Naive thymus-derived CD4-positive, alpha-beta T cell (primary cell): ENCODE results near the gene ZFP14. TPM values are rescaled to one million over a fixed set of nuclear protein-coding genes. Genes with fewer than 3 reads are reported as not detected.

ENCODE experiments used
- ATAC-seq: fragments of 150-1000 bp; cut with Tn5 transposase; 2 replicates; pipeline ENCODE4 v1.10.0; 2021; ENCODE audit warnings: mild to moderate bottlenecking, moderate library complexity
- CTCF ChIA-PET: fragments of 350-600 bp; sonication (Branson Sonifier 250); formaldehyde crosslinking; loops from one replicate; lab custom pipeline; 2021; ENCODE audit warnings: antibody characterized with exemption; lab: Charles Lee
- POLR2A ChIA-PET: fragments of 350-600 bp; sonication (Branson Sonifier 250); formaldehyde crosslinking; loops from one replicate; lab custom pipeline; 2021; ENCODE audit warnings: antibody characterized with exemption, inconsistent platforms; lab: Charles Lee
- DNase-seq, 9 donors: peaks; one replicate each; pipeline versions ENCODE4 v3.0.0 to v3.0.0-alpha.2; 2020 to 2022; ENCODE audit warnings: mixed read lengths in 1 of 9
- H3K27ac ChIP-seq: one replicate; pipeline ENCODE4 v1.7.0; 2013; ENCODE audit warnings: mild to moderate bottlenecking, low read depth, low read length, moderate library complexity
- H3K27me3 ChIP-seq, 2 donors: one replicate each; pipeline ENCODE4 v1.7.0; 2013; ENCODE audit warnings: low read length in 2 of 2, mild to moderate bottlenecking in 2 of 2, moderate library complexity in 2 of 2; ENCODE audit not compliant: control insufficient read depth in 2 of 2, insufficient read depth in 2 of 2
- H3K36me3 ChIP-seq, 3 experiments: 1 replicate in 2 of 3; 2 replicates in 1 of 3; pipeline ENCODE4 v1.7.0; 2013; ENCODE audit warnings: low read length in 3 of 3, mild to moderate bottlenecking in 3 of 3, moderate library complexity in 1 of 3; ENCODE audit not compliant: insufficient read depth in 3 of 3, control insufficient read depth in 2 of 3
- H3K4me1 ChIP-seq, 2 donors: one replicate each; pipeline ENCODE4 v1.7.0; 2013; ENCODE audit warnings: low read length in 2 of 2, mild to moderate bottlenecking in 2 of 2, moderate library complexity in 1 of 2; ENCODE audit not compliant: control insufficient read depth in 2 of 2, insufficient read depth in 2 of 2
- H3K4me3 ChIP-seq: 2 replicates; pipeline ENCODE4 v1.7.0; 2013; ENCODE audit warnings: mild to moderate bottlenecking, low read length
- H3K9me3 ChIP-seq, 3 experiments: 1 replicate in 2 of 3; 2 replicates in 1 of 3; pipeline ENCODE4 v1.7.0; 2013; ENCODE audit warnings: low read length in 3 of 3; ENCODE audit not compliant: control insufficient read depth in 2 of 3
- H3K27ac Mint-ChIP-seq, 9 donors: one replicate each; pipeline ENCODE4 v1.8.0; 2020 to 2022; ENCODE audit warnings: mixed read lengths in 9 of 9, mild to moderate bottlenecking in 8 of 9, moderate library complexity in 5 of 9, inconsistent platforms in 2 of 9
- H3K27me3 Mint-ChIP-seq, 5 donors: one replicate each; pipeline ENCODE4 v1.8.0; 2021 to 2022; ENCODE audit warnings: mixed read lengths in 5 of 5, mild to moderate bottlenecking in 1 of 5
- H3K36me3 Mint-ChIP-seq, 5 donors: one replicate each; pipeline ENCODE4 v1.8.0; 2020 to 2022; ENCODE audit warnings: mixed read lengths in 5 of 5, mild to moderate bottlenecking in 3 of 5, inconsistent platforms in 1 of 5
- H3K4me1 Mint-ChIP-seq, 7 donors: one replicate each; pipeline ENCODE4 v1.8.0; 2020 to 2022; ENCODE audit warnings: mixed read lengths in 7 of 7, mild to moderate bottlenecking in 3 of 7, inconsistent platforms in 1 of 7
- H3K4me3 Mint-ChIP-seq, 10 donors: one replicate each; pipeline ENCODE4 v1.8.0; 2020 to 2022; ENCODE audit warnings: mild to moderate bottlenecking in 10 of 10, mixed read lengths in 10 of 10, moderate library complexity in 6 of 10, inconsistent platforms in 2 of 10
- H3K9me3 Mint-ChIP-seq, 11 donors: one replicate each; pipeline ENCODE4 v1.8.0; 2020 to 2022; ENCODE audit warnings: mixed read lengths in 11 of 11, mild to moderate bottlenecking in 4 of 11, inconsistent platforms in 1 of 11, moderate library complexity in 1 of 11
- intact Hi-C, 2 donors: fragments of 100-400 bp; cut with micrococcal nuclease; formaldehyde crosslinking; loops; one replicate each; pipeline ENCODE4 v1.15.1; 2023
- polyA plus RNA-seq, 2 donors: library from polyadenylated mRNA; unstranded; fragments of 300-500 nt; fragmentation: Illumina TruSeq; gene quantifications; one replicate each; pipeline ENCODE4 v1.2.3, GENCODE V29; 2021
- total RNA-seq, 6 experiments: library from RNA in 5 of 6; stranded (reverse) in 5 of 6; gene quantifications; 1 replicate in 5 of 6; 2 replicates in 1 of 6; pipeline ENCODE4 v1.2.3 and lab custom pipeline; 2021 to 2026

The ZFP14 gene
- total and polyA plus RNA-seq, 7 experiments from 2014 or later: 4.7 to 24.0 (median 6.5) TPM

DNA sequence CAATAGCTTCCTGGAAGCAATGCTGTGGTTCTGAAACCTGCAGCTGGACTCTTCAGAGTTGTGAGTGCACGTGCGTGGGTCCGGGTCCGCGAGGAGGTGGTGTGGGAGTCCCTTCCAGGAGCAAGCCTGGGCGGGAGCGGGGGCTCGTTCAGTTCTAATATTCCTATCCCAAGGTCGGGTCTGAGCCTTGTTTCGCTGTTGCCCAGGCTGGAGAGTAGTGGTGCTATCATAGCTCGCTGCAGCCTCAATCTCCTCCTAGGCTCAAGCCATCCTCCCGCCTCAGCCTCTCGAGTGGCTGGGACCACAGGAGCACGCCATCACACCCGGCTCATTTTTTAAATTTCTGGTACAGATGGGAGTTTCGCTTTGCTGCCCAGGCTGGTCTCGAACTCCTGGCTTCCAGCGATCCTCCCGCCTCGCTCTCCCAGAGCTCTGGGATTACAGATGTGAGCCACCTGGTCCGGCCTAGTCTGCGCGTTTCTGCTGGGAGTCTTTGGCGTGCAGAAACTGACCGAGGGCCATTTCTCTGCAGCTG is 38.8 kb upstream of the ZFP14 start:
- peak overlapping the region; percentile 82 to 95 (median 91) for H3K27ac Mint-ChIP-seq

GRCh38 chr19:36409841-36410240 is 30.8 kb upstream of the ZFP14 start:
- CTCF ChIA-PET: no interaction called here
- no peak overlapping the region for H3K4me3 ChIP-seq
- H3K4me1 ChIP-seq: no peaks in the 10 kb centered on the region
- H3K27ac Mint-ChIP-seq: no peak overlapping the region
- H3K36me3 ChIP-seq: peaks cover 28 to 63% (median 34%) of the 10 kb centered on the region in 3 experiments
- H3K27me3 ChIP-seq: no peaks in the 10 kb centered on the region
- intact Hi-C loops: no loop called here
- no peak for DNase-seq
- peak overlapping the region in 1 of 10 donors; percentile 14 for H3K4me3 Mint-ChIP-seq
- no peak for ATAC-seq
- H3K27ac ChIP-seq: no peak overlapping the region
- H3K27me3 Mint-ChIP-seq: no peaks in the 10 kb centered on the region
- H3K9me3 ChIP-seq: peaks cover 0 to 59% (median 3%) of the 10 kb centered on the region in 3 experiments
- H3K36me3 Mint-ChIP-seq: peaks cover 50 to 79% (median 72%) of the 10 kb centered on the region in 5 donors
- H3K9me3 Mint-ChIP-seq: peaks cover 6 to 88% (median 54%) of the 10 kb centered on the region in 11 donors
- POLR2A ChIA-PET: no interaction called here
- peaks cover 0 to 5% (median 0%) of the 10 kb centered on the region in 7 donors for H3K4me1 Mint-ChIP-seq

More for the DNA sequence above, 38.8 kb upstream of the ZFP14 start:
- Mint-ChIP-seq H3K4me3 (peak overlapping the region; percentile 89 to 96 (median 93)), H3K36me3 (peaks cover 17 to 53% (median 39%) of the 10 kb centered on the region in 5 donors), H3K27me3 (peaks cover 14 to 18% (median 17%) of the 10 kb centered on the region in 5 donors), H3K4me1 (peaks cover 10 to 36% (median 21%) of the 10 kb centered on the region in 7 donors), H3K9me3 (peaks cover 5 to 88% (median 45%) of the 10 kb centered on the region in 11 donors)
- DNase-seq (no peak), ATAC-seq (peak; percentile 3)
- intact Hi-C loops: loop anchor here (1.0 to 5.0 kb wide), 7 partner anchors 39 to 953 kb away; partner anchors contain the start of genes ZFP14 (in 2 of the 2), ZNF260 (in 2 of the 2), ZNF566 (in 2 of the 2) and ZNF527 (in 1 of the 2)
- POLR2A ChIA-PET: interaction anchor here (1.8 kb wide), 1 partner anchor 71 kb away, joined by 6 read pairs; the partner anchor contains the start of gene ZNF566
- CTCF ChIA-PET: no interaction called here
- peak overlapping the region; percentile 83 for H3K27ac ChIP-seq
- H3K36me3 ChIP-seq: peaks cover 0 to 1% (median 0%) of the 10 kb centered on the region in 3 experiments
- H3K4me3 ChIP-seq: peak overlapping the region; percentile 82
- H3K4me1 ChIP-seq: peaks cover 6 to 13% of the 10 kb centered on the region in 2 donors
- peaks cover 0 to 35% (median 4%) of the 10 kb centered on the region in 3 experiments for H3K9me3 ChIP-seq
- peaks cover 0 to 9% of the 10 kb centered on the region in 2 donors for H3K27me3 ChIP-seq

DNA sequence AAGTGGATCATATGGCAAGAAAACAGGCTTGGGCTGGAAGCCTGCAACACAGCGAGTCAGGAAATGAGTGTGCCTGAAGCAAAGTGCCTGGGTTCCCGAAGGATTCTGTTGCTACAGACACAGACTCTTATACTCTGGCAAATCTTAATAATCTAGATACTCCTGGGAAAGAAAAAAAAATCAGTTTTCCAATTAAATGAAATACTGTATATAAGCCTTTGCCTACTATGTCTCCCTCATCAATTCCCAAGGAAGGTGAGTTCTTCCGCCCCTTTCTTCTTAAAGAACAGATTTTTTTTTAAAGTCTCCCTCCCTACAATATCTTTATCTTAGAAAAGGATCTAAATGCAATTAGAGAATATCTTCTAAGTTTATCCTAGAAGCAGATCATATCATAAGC is 29.1 kb upstream of the ZFP14 start:
- H3K9me3 Mint-ChIP-seq: peaks cover 6 to 91% (median 60%) of the 10 kb centered on the region in 11 donors

GRCh38 chr19:36404498-36404897 is 25.5 kb upstream of the ZFP14 start:
- DNase-seq (no peak), ATAC-seq (no peak)
- Histone ChIP-seq H3K4me1 (no peaks in the 10 kb centered on the region), H3K27me3 (no peaks in the 10 kb centered on the region), H3K9me3 (peaks cover 0 to 58% (median 8%) of the 10 kb centered on the region in 3 experiments), H3K36me3 (peaks cover 37 to 96% (median 41%) of the 10 kb centered on the region in 3 experiments), H3K27ac (no peak overlapping the region), H3K4me3 (no peak overlapping the region)
- H3K4me1 Mint-ChIP-seq: peaks cover 0 to 5% (median 0%) of the 10 kb centered on the region in 7 donors
- H3K4me3 Mint-ChIP-seq: no peak overlapping the region
- POLR2A ChIA-PET: interaction anchor here (0.7 kb wide), 1 partner anchor 200 kb away, joined by 5 read pairs; no protein-coding TSS in a partner anchor
- H3K27me3 Mint-ChIP-seq: no peaks in the 10 kb centered on the region
- H3K9me3 Mint-ChIP-seq: peaks cover 13 to 91% (median 65%) of the 10 kb centered on the region in 11 donors
- peaks cover 53 to 93% (median 77%) of the 10 kb centered on the region in 5 donors for H3K36me3 Mint-ChIP-seq
- CTCF ChIA-PET: no interaction called here
- intact Hi-C loops: no loop called here
- H3K27ac Mint-ChIP-seq: no peak overlapping the region

More for the DNA sequence above, 29.1 kb upstream of the ZFP14 start:
- no peaks in the 10 kb centered on the region for H3K4me1 ChIP-seq
- no peaks in the 10 kb centered on the region for H3K27me3 ChIP-seq
- ATAC-seq: no peak
- H3K4me1 Mint-ChIP-seq: peaks cover 0 to 5% (median 0%) of the 10 kb centered on the region in 7 donors
- no peak overlapping the region for H3K27ac ChIP-seq
- H3K4me3 Mint-ChIP-seq: peak overlapping the region in 2 of 10 donors; percentile 3 to 32
- H3K36me3 ChIP-seq: peaks cover 34 to 80% (median 42%) of the 10 kb centered on the region in 3 experiments
- ChIA-PET CTCF (no interaction called here), POLR2A (no interaction called here)
- H3K9me3 ChIP-seq: peaks cover 0 to 65% (median 3%) of the 10 kb centered on the region in 3 experiments
- no peak for DNase-seq
- no peak overlapping the region for H3K27ac Mint-ChIP-seq
- intact Hi-C loops: no loop called here
- no peak overlapping the region for H3K4me3 ChIP-seq
- peaks cover 56 to 92% (median 82%) of the 10 kb centered on the region in 5 donors for H3K36me3 Mint-ChIP-seq
- H3K27me3 Mint-ChIP-seq: no peaks in the 10 kb centered on the region

DNA sequence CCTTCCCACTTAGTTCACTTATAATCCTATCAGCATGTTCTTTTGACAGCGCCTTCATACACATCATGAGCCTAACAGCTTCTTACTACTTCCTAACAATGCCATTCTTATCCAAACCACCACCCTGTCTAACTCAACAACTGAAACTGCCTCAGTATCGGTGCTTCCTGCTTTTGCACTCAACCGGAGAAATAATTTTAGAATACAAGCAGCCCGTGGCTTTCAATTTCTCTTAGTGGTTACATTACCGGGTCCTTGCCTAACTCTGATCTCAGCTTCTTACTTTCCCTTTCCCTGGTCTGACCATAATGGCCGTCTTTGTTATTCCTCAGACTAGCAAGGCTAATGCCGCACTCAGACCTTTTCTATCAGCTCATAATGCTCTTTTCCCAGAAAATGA is 22.5 kb upstream of the ZFP14 start:
- H3K36me3 Mint-ChIP-seq: peaks cover 47 to 96% (median 75%) of the 10 kb centered on the region in 5 donors
- ATAC-seq (no peak), DNase-seq (no peak)
- peak overlapping the region; percentile 4 for H3K4me3 ChIP-seq
- no peak overlapping the region for H3K27ac Mint-ChIP-seq
- H3K4me1 Mint-ChIP-seq: peaks cover 0 to 5% (median 0%) of the 10 kb centered on the region in 7 donors
- H3K4me1 ChIP-seq: no peaks in the 10 kb centered on the region
- CTCF ChIA-PET: no interaction called here
- no peak overlapping the region for H3K27ac ChIP-seq
- H3K4me3 Mint-ChIP-seq: peak overlapping the region in 1 of 10 donors; percentile 32
- H3K27me3 ChIP-seq: no peaks in the 10 kb centered on the region
- intact Hi-C loops: no loop called here
- POLR2A ChIA-PET: no interaction called here
- H3K36me3 ChIP-seq: peaks cover 15 to 88% (median 19%) of the 10 kb centered on the region in 3 experiments
- H3K27me3 Mint-ChIP-seq: no peaks in the 10 kb centered on the region
- H3K9me3 Mint-ChIP-seq: peaks cover 13 to 99% (median 69%) of the 10 kb centered on the region in 11 donors
- H3K9me3 ChIP-seq: peaks cover 0 to 71% (median 8%) of the 10 kb centered on the region in 3 experiments

- Histone ChIP-seq H3K27ac (no peak overlapping the region), H3K9me3 (peaks cover 6 to 78% (median 13%) of the 10 kb centered on the region in 3 experiments), H3K27me3 (no peaks in the 10 kb centered on the region), H3K4me1 (no peaks in the 10 kb centered on the region), H3K4me3 (no peak overlapping the region), H3K36me3 (peaks cover 10 to 80% (median 22%) of the 10 kb centered on the region in 3 experiments)
- H3K4me1 Mint-ChIP-seq: peaks cover 0 to 5% (median 0%) of the 10 kb centered on the region in 7 donors
- H3K27me3 Mint-ChIP-seq: no peaks in the 10 kb centered on the region
- peaks cover 43 to 89% (median 68%) of the 10 kb centered on the region in 5 donors for H3K36me3 Mint-ChIP-seq
- DNase-seq (no peak), ATAC-seq (no peak)
- ChIA-PET CTCF (interaction anchor here (0.7 kb wide), 1 partner anchor 281 kb away, joined by 3 read pairs; no protein-coding TSS in a partner anchor), POLR2A (interaction anchor here (0.6 kb wide), 1 partner anchor 52 kb away, joined by 3 read pairs; no protein-coding TSS in a partner anchor)
- no peak overlapping the region for H3K27ac Mint-ChIP-seq
- peaks cover 21 to 98% (median 72%) of the 10 kb centered on the region in 11 donors for H3K9me3 Mint-ChIP-seq
- intact Hi-C loops: no loop called here
- H3K4me3 Mint-ChIP-seq: no peak overlapping the region
Observed at GRCh38 chr19:36398571-36398970, 19.6 kb upstream of the ZFP14 start.
